NB4 (cell line): Measurements from ENCODE around the gene CLSTN2.

ENCODE experiments used
- CTCF ChIP-seq: IDR thresholded peaks from one replicate; pipeline ENCODE4 v1.5.1; 2012; ENCODE audit warnings: low read depth, low read length
- POLR2A ChIP-seq: IDR thresholded peaks from 2 replicates; pipeline ENCODE4 v1.6.1; 2011; ENCODE audit warnings: mild to moderate bottlenecking; ENCODE audit not compliant: insufficient read length; ENCODE audit errors: extremely low read depth

GRCh38 chr3:140103986-140104645, 169.1 kb downstream of the CLSTN2 start:
- TF ChIP-seq CTCF (no peak), POLR2A (no peak)
